LNCAP (cell line): ENCODE measurements around the gene GJE1.
A peak's percentile ranks its signal among the peaks of the same experiment; 100 is the strongest.

Experiments used
- CTCF ChIP-seq: fragments of 450-650 bp; IDR thresholded peaks from 2 replicates; pipeline ENCODE4 v1.5.1; 2017; ENCODE audit warnings: mild to moderate bottlenecking

GJE1 gene

GRCh38 chr6:142132625-142133024 is at the start of gene GJE1:
TSS of gene GJE1 (plus strand) at chr6:142132925. CDS start at chr6:142133159, 234 bp downstream.
- no peak for TF ChIP-seq CTCF

GRCh38 chr6:142087950-142088857 is 44.5 kb upstream of the GJE1 start:
- TF ChIP-seq CTCF: no peak

DNA sequence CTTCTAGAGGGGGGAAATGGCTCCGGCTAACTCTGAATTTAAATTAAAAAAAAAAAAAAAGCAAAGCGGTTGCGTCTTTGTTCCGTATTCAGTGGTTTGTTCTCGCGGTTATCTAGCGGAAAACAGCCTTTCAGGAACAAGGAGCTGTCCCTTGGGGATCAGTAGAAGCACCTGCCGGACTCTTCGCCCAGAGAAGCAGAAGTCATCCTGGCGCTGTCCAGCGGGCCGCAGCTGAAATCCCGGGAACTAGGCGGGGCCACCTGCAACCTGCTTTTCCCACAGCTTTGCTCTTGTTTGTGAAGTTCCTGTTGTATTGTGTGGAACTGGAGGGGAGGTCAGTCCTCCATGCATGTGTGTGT is 43.9 kb upstream of the GJE1 start:
- TF ChIP-seq CTCF: no peak

DNA sequence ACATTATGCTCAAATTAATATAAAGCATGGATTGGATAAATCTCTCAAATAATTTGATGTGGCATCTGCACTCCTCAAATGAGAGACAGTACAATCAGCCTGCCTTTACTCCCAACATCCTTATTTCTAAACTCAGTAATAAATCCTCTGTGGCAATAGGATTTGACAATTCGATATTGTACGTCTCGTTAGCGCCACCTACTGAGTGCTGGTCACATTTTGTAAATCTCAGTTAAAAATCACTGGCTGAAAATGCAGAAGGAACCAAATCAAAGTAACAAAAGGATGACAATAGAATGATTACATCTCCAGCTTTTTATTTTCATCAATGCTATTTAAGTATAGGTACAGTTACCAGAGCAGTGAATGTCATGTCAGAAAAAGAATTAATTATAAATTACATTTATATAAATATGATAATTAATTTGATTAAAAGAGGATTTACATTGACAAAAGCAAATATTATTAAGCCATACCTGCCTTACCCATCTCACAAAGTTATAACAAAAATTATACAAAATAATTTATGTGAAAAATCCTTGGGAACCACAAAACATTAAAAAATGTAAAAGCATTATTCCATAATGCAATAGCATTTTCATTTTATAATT is 20.2 kb upstream of the GJE1 start:
- peak; percentile 76 for TF ChIP-seq CTCF

DNA sequence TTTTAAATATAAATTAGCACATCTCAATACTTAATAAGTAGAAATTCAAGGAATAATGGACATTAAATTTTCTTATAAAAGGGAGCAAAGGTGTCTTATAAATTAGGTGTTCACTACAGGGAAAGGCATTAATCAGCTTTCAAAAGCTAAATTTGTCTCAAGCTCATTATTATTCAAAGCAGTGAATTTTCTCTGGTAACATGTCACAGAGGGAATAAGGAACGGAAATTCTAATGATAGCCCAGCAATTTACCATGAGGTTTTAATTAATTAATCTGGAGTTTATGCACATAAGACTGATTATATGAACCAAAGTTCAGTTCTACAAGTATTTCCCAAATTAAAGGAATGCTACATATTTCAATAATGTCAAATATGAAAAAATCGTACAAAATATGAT is 15.4 kb upstream of the GJE1 start:
- TF ChIP-seq CTCF: no peak

GRCh38 chr6:142118328-142118727 is 14.4 kb upstream of the GJE1 start:
- TF ChIP-seq CTCF: no peak

DNA sequence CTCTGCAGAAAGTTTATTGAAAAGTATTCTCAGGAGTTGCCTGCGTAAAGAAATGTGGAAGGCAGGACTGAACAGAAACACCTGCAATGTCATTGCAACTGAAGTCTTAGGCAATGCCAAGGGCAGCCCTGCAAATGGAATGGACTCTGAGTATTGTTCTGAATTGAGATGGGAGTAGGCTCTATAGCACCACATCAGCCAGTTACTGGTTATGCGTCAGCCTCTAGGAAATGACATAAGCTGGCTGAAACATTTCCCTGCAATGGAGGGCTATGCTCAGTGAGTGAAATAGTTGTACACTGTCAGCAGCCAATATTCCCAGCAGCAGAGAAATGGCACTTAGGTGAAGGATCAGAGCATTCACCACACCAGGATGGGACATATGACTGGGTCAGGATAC is 13.8 kb upstream of the GJE1 start:
- no peak for TF ChIP-seq CTCF
